H9 (cell line): Measurements from ENCODE around the gene SEH1L. TPM values are rescaled to one million over a fixed set of nuclear protein-coding genes. Genes with fewer than 3 reads are reported as not detected.

Source experiments
- DNase-seq: peaks from one replicate; pipeline ENCODE4 v3.0.0-alpha.2; 2017
- H2AFZ ChIP-seq: one replicate; pipeline ENCODE4 v1.6.1; 2013; ENCODE audit warnings: mild to moderate bottlenecking, low read length, control low read depth, moderate library complexity
- H2AK5ac ChIP-seq: 2 replicates; pipeline ENCODE4 v1.6.1; 2013; ENCODE audit warnings: low read length, control low read depth, mixed read lengths; ENCODE audit not compliant: insufficient read length
- H2BK120ac ChIP-seq: one replicate; pipeline ENCODE4 v1.6.1; 2013; ENCODE audit warnings: low read depth, mild to moderate bottlenecking, low read length, control low read depth, inconsistent platforms; ENCODE audit not compliant: poor library complexity, severe bottlenecking
- H2BK12ac ChIP-seq: 2 replicates; pipeline ENCODE4 v1.6.1; 2013; ENCODE audit warnings: low read length, control low read depth, mixed read lengths, low read depth; ENCODE audit not compliant: insufficient read length
- H2BK15ac ChIP-seq: 2 replicates; pipeline ENCODE4 v1.6.1; 2013; ENCODE audit warnings: low read depth, low read length, control low read depth
- H2BK20ac ChIP-seq: one replicate; pipeline ENCODE4 v1.6.1; 2013; ENCODE audit warnings: low read depth, mild to moderate bottlenecking, low read length, control low read depth, inconsistent platforms; ENCODE audit not compliant: poor library complexity, severe bottlenecking
- H2BK5ac ChIP-seq: 2 replicates; pipeline ENCODE4 v1.6.1; 2013; ENCODE audit warnings: low read length, control low read depth, mixed read lengths; ENCODE audit not compliant: insufficient read length
- H3K14ac ChIP-seq: 2 replicates; pipeline ENCODE4 v1.6.1; 2013; ENCODE audit warnings: low read length, control low read depth; ENCODE audit not compliant: insufficient read depth
- H3K18ac ChIP-seq: 2 replicates; pipeline ENCODE4 v1.6.1; 2013; ENCODE audit warnings: low read depth, mild to moderate bottlenecking, mixed read lengths, low read length, control low read depth; ENCODE audit not compliant: insufficient read length
- H3K23ac ChIP-seq: 2 replicates; pipeline ENCODE4 v1.6.1; 2013; ENCODE audit warnings: low read length, control low read depth, mixed read lengths, low read depth; ENCODE audit not compliant: insufficient read length
- H3K23me2 ChIP-seq: 2 replicates; pipeline ENCODE4 v1.6.1; 2013; ENCODE audit warnings: low read depth, mild to moderate bottlenecking, mixed read lengths, low read length, control low read depth; ENCODE audit not compliant: insufficient read length, poor library complexity, severe bottlenecking
- H3K27ac ChIP-seq: 2 replicates; pipeline ENCODE4 v1.5.1; 2013; ENCODE audit warnings: low read length, control low read depth, mixed read lengths, low read depth; ENCODE audit not compliant: insufficient read length
- H3K27me3 ChIP-seq: 2 replicates; pipeline ENCODE4 v1.6.1; 2013; ENCODE audit warnings: low read length, control low read depth, inconsistent platforms; ENCODE audit not compliant: insufficient read depth
- H3K4ac ChIP-seq: 2 replicates; pipeline ENCODE4 v1.6.1; 2013; ENCODE audit warnings: low read depth, mild to moderate bottlenecking, control low read depth, inconsistent platforms, low read length, moderate library complexity
- H3K4me1 ChIP-seq: 2 replicates; pipeline ENCODE4 v1.6.1; 2013; ENCODE audit warnings: low read length, control low read depth, inconsistent platforms; ENCODE audit not compliant: insufficient read depth
- H3K4me2 ChIP-seq: 2 replicates; pipeline ENCODE4 v1.6.1; 2013; ENCODE audit warnings: low read length, control low read depth, mixed read lengths; ENCODE audit not compliant: insufficient read length, insufficient read depth
- H3K56ac ChIP-seq: 2 replicates; pipeline ENCODE4 v1.6.1; 2013; ENCODE audit warnings: low read depth, mild to moderate bottlenecking, mixed read lengths, low read length, control low read depth; ENCODE audit not compliant: insufficient read length
- H3K79me1 ChIP-seq: 2 replicates; pipeline ENCODE4 v1.6.1; 2013; ENCODE audit warnings: low read depth, mild to moderate bottlenecking, moderate library complexity, low read length, control low read depth, inconsistent platforms; ENCODE audit not compliant: insufficient read depth, poor library complexity, severe bottlenecking
- H3K79me2 ChIP-seq: 2 replicates; pipeline ENCODE4 v1.6.1; 2013; ENCODE audit warnings: low read length, control low read depth, inconsistent platforms; ENCODE audit not compliant: insufficient read depth
- H3K9ac ChIP-seq: 2 replicates; pipeline ENCODE4 v1.6.1; 2013; ENCODE audit warnings: low read length, control low read depth, mixed read lengths; ENCODE audit not compliant: insufficient read length; ENCODE audit errors: extremely low read depth
- H3K9me3 ChIP-seq: one replicate; pipeline ENCODE4 v1.6.1; 2013; ENCODE audit warnings: low read depth, low read length, inconsistent platforms; ENCODE audit not compliant: control insufficient read depth
- H3T11ph ChIP-seq: one replicate; pipeline ENCODE4 v1.6.1; 2013; ENCODE audit warnings: mild to moderate bottlenecking, low read length, control low read depth, inconsistent platforms
- H4K20me1 ChIP-seq: one replicate; pipeline ENCODE4 v1.6.1; 2013; ENCODE audit not compliant: control insufficient read depth, insufficient read length, insufficient read depth
- H4K5ac ChIP-seq: 2 replicates; pipeline ENCODE4 v1.6.1; 2013; ENCODE audit warnings: low read depth, mild to moderate bottlenecking, mixed read lengths, low read length, control low read depth; ENCODE audit not compliant: insufficient read length
- H4K8ac ChIP-seq: replicated peaks from 2 replicates; pipeline ENCODE4 v1.6.1; 2013; ENCODE audit warnings: low read length, control low read depth, mixed read lengths, low read depth; ENCODE audit not compliant: insufficient read length
- H4K91ac ChIP-seq: 2 replicates; pipeline ENCODE4 v1.6.1; 2013; ENCODE audit warnings: low read depth, mild to moderate bottlenecking, moderate library complexity, mixed read lengths, low read length, control low read depth; ENCODE audit not compliant: insufficient read length
- H3K27ac Mint-ChIP-seq, 3 experiments: 2 replicates in 2 of 3; 3 replicates in 1 of 3; pipeline ENCODE4 v1.8.0; 2020 to 2021; ENCODE audit warnings: mixed read lengths in 3 of 3, mild to moderate bottlenecking in 1 of 3, moderate library complexity in 1 of 3
- H3K27me3 Mint-ChIP-seq: 2 replicates; pipeline ENCODE4 v1.8.0; 2021; ENCODE audit warnings: low read depth, mild to moderate bottlenecking, moderate library complexity, mixed read lengths
- H3K36me3 Mint-ChIP-seq, 3 experiments: 2 replicates in 2 of 3; 3 replicates in 1 of 3; pipeline ENCODE4 v1.8.0; 2020 to 2021; ENCODE audit warnings: low read depth in 3 of 3, mixed read lengths in 3 of 3; ENCODE audit not compliant: insufficient read depth in 1 of 3
- H3K4me1 Mint-ChIP-seq, 2 experiments: 2 replicates each; pipeline ENCODE4 v1.8.0; 2020; ENCODE audit warnings: mixed read lengths in 2 of 2
- H3K4me3 Mint-ChIP-seq, 2 experiments: 2 replicates in 1 of 2; 3 replicates in 1 of 2; pipeline ENCODE4 v1.8.0; 2020 to 2021; ENCODE audit warnings: mild to moderate bottlenecking in 2 of 2, mixed read lengths in 2 of 2, moderate library complexity in 1 of 2
- H3K9me3 Mint-ChIP-seq, 2 experiments: 2 replicates in 1 of 2; 3 replicates in 1 of 2; pipeline ENCODE4 v1.8.0; 2020; ENCODE audit warnings: mild to moderate bottlenecking in 2 of 2, mixed read lengths in 2 of 2, moderate library complexity in 1 of 2
- CTCF ChIP-seq: fragments of 200-600 bp; sonication (generic); conservative IDR thresholded peaks from 3 replicates; pipeline ENCODE4 v1.8.0; 2021; ENCODE audit warnings: antibody characterized with exemption, mild to moderate bottlenecking
- WGBS: extraction: QIAGEN DNeasy Blood & Tissue Kit; methylation state at CpG from one replicate; pipeline ENCODE4 v1.1.7; 2013; ENCODE audit warnings: missing lambda C conversion rate, low lambda C conversion rate, mixed read lengths; ENCODE audit not compliant: insufficient read length; ENCODE audit errors: extremely low coverage; 5-methylcytosine and 5-hydroxymethylcytosine counted together
- total RNA-seq: library from RNA; stranded (reverse); gene quantifications from 2 replicates; pipeline ENCODE4 v1.2.1, GENCODE V29; 2021

SEH1L gene
- total RNA-seq, 1 experiment from 2014 or later: 97.2 TPM

GRCh38 chr18:12930376-12930775 is 17.4 kb upstream of the SEH1L start:
- Histone ChIP-seq H2BK120ac (no peak overlapping the region), H2BK15ac (no peak overlapping the region), H4K5ac (no peak overlapping the region), H4K20me1 (peaks cover 2% of the 10 kb centered on the region), H3K27me3 (no peaks in the 10 kb centered on the region), H3K23me2 (no peaks in the 10 kb centered on the region), H3K79me1 (no peaks in the 10 kb centered on the region), H3K56ac (no peak overlapping the region), H2AFZ (no peak overlapping the region), H3T11ph (no peak overlapping the region), H3K23ac (no peak overlapping the region), H2AK5ac (no peak overlapping the region), H2BK5ac (no peak overlapping the region), H2BK12ac (no peak overlapping the region), H3K27ac (no peak overlapping the region), H3K4me1 (no peaks in the 10 kb centered on the region), H3K14ac (no peak overlapping the region), H3K4ac (no peak overlapping the region), H3K79me2 (no peaks in the 10 kb centered on the region), H3K18ac (no peak overlapping the region), H3K9ac (no peak overlapping the region), H3K4me2 (no peak overlapping the region), H4K8ac (no peak overlapping the region), H4K91ac (no peak overlapping the region), H2BK20ac (no peak overlapping the region), H3K9me3 (no peaks in the 10 kb centered on the region)
- Mint-ChIP-seq H3K27me3 (no peaks in the 10 kb centered on the region), H3K27ac (no peak overlapping the region), H3K4me3 (no peak overlapping the region), H3K4me1 (peaks cover 7 to 13% of the 10 kb centered on the region in 2 experiments), H3K36me3 (no peaks in the 10 kb centered on the region), H3K9me3 (no peaks in the 10 kb centered on the region; a peak in 1 of 5 replicates)
- no peak for TF ChIP-seq CTCF
- DNase-seq: no peak
- no CpG with 5 or more reads among the region's 3 CpGs for WGBS
